Liver (tissue), 9 donors: ENCODE results near the gene CDH4. TPM values are rescaled to one million over a fixed set of nuclear protein-coding genes. Genes with fewer than 3 reads are reported as not detected.

Experiments
- DNase-seq: peaks from one replicate; pipeline ENCODE4 v3.0.0-alpha.2; 2017; ENCODE audit warnings: low spot score
- H3K27ac ChIP-seq, 2 donors: one replicate each; pipeline ENCODE4 v1.7.0; 2013; ENCODE audit warnings: inconsistent platforms in 2 of 2, low read length in 2 of 2, control low read depth in 1 of 2, low read depth in 1 of 2, mild to moderate bottlenecking in 1 of 2
- H3K27me3 ChIP-seq, 4 donors: one replicate each; pipeline versions ENCODE4 v1.6.1 to v1.7.0; 2013; ENCODE audit warnings: low read length in 3 of 4, inconsistent platforms in 1 of 4, mild to moderate bottlenecking in 1 of 4, moderate library complexity in 1 of 4; ENCODE audit not compliant: control insufficient read depth in 4 of 4, insufficient read depth in 4 of 4
- H3K36me3 ChIP-seq, 4 donors: one replicate each; pipeline versions ENCODE4 v1.6.1 to v1.7.0; 2013; ENCODE audit warnings: low read length in 3 of 4, mild to moderate bottlenecking in 3 of 4, low read depth in 1 of 4, moderate library complexity in 1 of 4; ENCODE audit not compliant: control insufficient read depth in 4 of 4, insufficient read depth in 3 of 4
- H3K4me1 ChIP-seq, 4 donors: one replicate each; pipeline versions ENCODE4 v1.6.1 to v1.7.0; 2013; ENCODE audit warnings: low read length in 3 of 4, mild to moderate bottlenecking in 3 of 4, moderate library complexity in 1 of 4; ENCODE audit not compliant: control insufficient read depth in 4 of 4, insufficient read depth in 4 of 4
- H3K4me3 ChIP-seq, 3 donors: one replicate each; pipeline versions ENCODE4 v1.6.1 to v1.7.0; 2013; ENCODE audit warnings: low read length in 3 of 3, control low read depth in 1 of 3, low read depth in 1 of 3, mild to moderate bottlenecking in 1 of 3
- H3K9ac ChIP-seq, 2 donors: one replicate each; pipeline ENCODE4 v1.7.0; 2013; ENCODE audit warnings: low read length in 2 of 2, mild to moderate bottlenecking in 2 of 2, moderate library complexity in 2 of 2, control low read depth in 1 of 2, low read depth in 1 of 2
- H3K9me3 ChIP-seq, 4 donors: one replicate each; pipeline versions ENCODE4 v1.6.1 to v1.7.0; 2013; ENCODE audit warnings: low read length in 3 of 4; ENCODE audit not compliant: control insufficient read depth in 4 of 4
- ATF3 ChIP-seq: IDR thresholded peaks from 2 replicates; pipeline ENCODE4 v1.6.1; 2016; ENCODE audit warnings: antibody characterized with exemption
- EGR1 ChIP-seq, 2 donors: IDR thresholded peaks; 2 replicates each; pipeline ENCODE4 v1.6.1; 2016 to 2018; ENCODE audit warnings: antibody characterized with exemption in 2 of 2, low read depth in 2 of 2
- FOXA1 ChIP-seq: IDR thresholded peaks from 2 replicates; pipeline ENCODE4 v1.6.1; 2016; ENCODE audit warnings: antibody characterized with exemption
- FOXA2 ChIP-seq: IDR thresholded peaks from 2 replicates; pipeline ENCODE4 v1.6.1; 2016; ENCODE audit warnings: antibody characterized with exemption
- GABPA ChIP-seq, 2 donors: IDR thresholded peaks in 1 of 2; conservative IDR thresholded peaks in 1 of 2; 2 replicates each; pipeline ENCODE4 v1.6.1; 2016; ENCODE audit warnings: antibody characterized with exemption in 2 of 2, mild to moderate bottlenecking in 1 of 2, moderate library complexity in 1 of 2
- HNF4A ChIP-seq, 2 donors: conservative IDR thresholded peaks; 2 replicates each; pipeline ENCODE4 v1.6.1; 2016; ENCODE audit warnings: antibody characterized with exemption in 2 of 2, mild to moderate bottlenecking in 2 of 2
- HNF4G ChIP-seq: IDR thresholded peaks from 2 replicates; pipeline ENCODE4 v1.6.1; 2016; ENCODE audit warnings: antibody characterized with exemption
- JUND ChIP-seq, 2 donors: IDR thresholded peaks; 2 replicates each; pipeline ENCODE4 v1.6.1; 2016; ENCODE audit warnings: antibody characterized with exemption in 2 of 2
- MAX ChIP-seq: IDR thresholded peaks from 2 replicates; pipeline ENCODE4 v1.6.1; 2016; ENCODE audit warnings: antibody characterized with exemption
- NR2F2 ChIP-seq: IDR thresholded peaks from 2 replicates; pipeline ENCODE4 v1.6.1; 2016; ENCODE audit warnings: antibody characterized with exemption
- RAD21 ChIP-seq, 2 donors: IDR thresholded peaks; 2 replicates each; pipeline ENCODE4 v1.6.1; 2016; ENCODE audit warnings: antibody characterized with exemption in 2 of 2, mild to moderate bottlenecking in 2 of 2
- REST ChIP-seq: IDR thresholded peaks from 2 replicates; pipeline ENCODE4 v1.6.1; 2016; ENCODE audit warnings: antibody characterized with exemption, mild to moderate bottlenecking
- RXRA ChIP-seq, 2 donors: IDR thresholded peaks; 2 replicates each; pipeline ENCODE4 v1.6.1; 2017 to 2018; ENCODE audit warnings: antibody characterized with exemption in 2 of 2, mild to moderate bottlenecking in 1 of 2
- SP1 ChIP-seq: IDR thresholded peaks from 2 replicates; pipeline ENCODE4 v1.6.1; 2018; ENCODE audit warnings: antibody characterized with exemption, mild to moderate bottlenecking
- TAF1 ChIP-seq: conservative IDR thresholded peaks from 2 replicates; pipeline ENCODE4 v1.6.1; 2016; ENCODE audit warnings: antibody characterized with exemption, mild to moderate bottlenecking
- YY1 ChIP-seq: IDR thresholded peaks from 2 replicates; pipeline ENCODE4 v1.6.1; 2016; ENCODE audit warnings: antibody characterized with exemption, mild to moderate bottlenecking
- ZBTB33 ChIP-seq: IDR thresholded peaks from 2 replicates; pipeline ENCODE4 v1.6.1; 2016; ENCODE audit warnings: antibody characterized with exemption
- WGBS: extraction: QIAGEN DNeasy Blood & Tissue Kit; methylation state at CpG from one replicate; pipeline ENCODE4 v1.1.7; 2013; 5-methylcytosine and 5-hydroxymethylcytosine counted together
- polyA plus RNA-seq, 2 donors: library from polyadenylated mRNA; stranded (reverse) in 1 of 2; unstranded in 1 of 2; fragments of 200-250 nt in 1 of 2; fragments of >200 nt in 1 of 2; fragmentation: Nextera tagmentation in 1 of 2; extraction: Ambion mirVana in 1 of 2; gene quantifications; one replicate each; pipeline versions ENCODE4 v1.2.1 to v1.2.3, GENCODE V29; 2013 to 2015
- total RNA-seq, 2 donors: library from RNA; depleted of rRNA; stranded (reverse); fragments of >200 nt; gene quantifications; one replicate each; pipeline ENCODE4 v1.2.3, GENCODE V29; 2014
- donor health status: healthy.
- donor health status: healthy.
- donor health status: healthy.
- donor health status: healthy.
- donor health status: healthy.

Gene CDH4
- total and polyA plus RNA-seq, 4 donors: 0.03 to 0.25 (median 0.19) TPM; not detected in 1

- TF ChIP-seq ZBTB33 (no peak), RXRA (IDR thresholded peaks at IDR 0.05) (no peak), GABPA (IDR thresholded peaks at IDR 0.05 in 1 of 2, conservative IDR thresholded peaks at IDR 0.05 in 1 of 2) (no peak), TAF1 (no peak), NR2F2 (no peak), SP1 (no peak), YY1 (no peak), EGR1 (IDR thresholded peaks at IDR 0.05; ENCODE audit: low read depth in 2 of 2) (no peak), HNF4A (conservative IDR thresholded peaks at IDR 0.05) (no peak), FOXA1 (no peak), ATF3 (no peak)
Observed at GRCh38 chr20:61835791-61836350, 583.8 kb downstream of the CDH4 start (continued).

- Histone ChIP-seq H3K27me3 (peaks cover 0 to 7% (median 0%) of the 10 kb centered on the region in 4 donors), H3K36me3 (no peaks in the 10 kb centered on the region), H3K9ac (no peak overlapping the region), H3K9me3 (no peaks in the 10 kb centered on the region), H3K27ac (no peak overlapping the region), H3K4me1 (no peaks in the 10 kb centered on the region), H3K4me3 (no peak overlapping the region)
- WGBS: 64% methylated on average over 9 of the region's 9 CpGs
- TF ChIP-seq RXRA (IDR thresholded peaks at IDR 0.05) (no peak), FOXA2 (no peak), YY1 (no peak)
- DNase-seq: no peak
Observed at GRCh38 chr20:61837200-61837599, 585.1 kb downstream of the CDH4 start.

GRCh38 chr20:61839223-61839911 lies 587.3 kb downstream of the CDH4 start:
- Histone ChIP-seq H3K36me3 (no peaks in the 10 kb centered on the region), H3K9me3 (no peaks in the 10 kb centered on the region), H3K4me3 (no peak overlapping the region), H3K9ac (no peak overlapping the region), H3K27ac (no peak overlapping the region), H3K27me3 (peaks cover 0 to 5% (median 0%) of the 10 kb centered on the region in 4 donors), H3K4me1 (no peaks in the 10 kb centered on the region)
- TF ChIP-seq RAD21 (IDR thresholded peaks at IDR 0.05) (no peak), NR2F2 (no peak), ATF3 (no peak), YY1 (no peak), FOXA2 (no peak), REST (no peak), HNF4G (no peak), GABPA (IDR thresholded peaks at IDR 0.05 in 1 of 2, conservative IDR thresholded peaks at IDR 0.05 in 1 of 2) (no peak), EGR1 (IDR thresholded peaks at IDR 0.05; ENCODE audit: low read depth in 2 of 2) (no peak), JUND (IDR thresholded peaks at IDR 0.05) (no peak), HNF4A (conservative IDR thresholded peaks at IDR 0.05) (no peak), MAX (no peak), RXRA (IDR thresholded peaks at IDR 0.05) (no peak), TAF1 (no peak), SP1 (no peak)
- no peak for DNase-seq
- 89% methylated on average over 10 of the region's 10 CpGs for WGBS
